ENCODE results near the gene METTL18. TPM values are rescaled to one million over a fixed set of nuclear protein-coding genes. Genes with fewer than 3 reads are reported as not detected.

METTL18 gene
- total RNA-seq, 1 donor from 2014 or later: 24.2 TPM

GRCh38 chr1:169785267-169785666 is 9.4 kb downstream of the METTL18 start:
- Histone ChIP-seq H2AFZ (replicated peaks) (no peak overlapping the region), H3F3A (ENCODE audit: low read depth) (no peaks in the 10 kb centered on the region), H3K27ac (no peak overlapping the region), H3K79me2 (ENCODE audit: low read depth) (no peaks in the 10 kb centered on the region), H3K36me3 (no peaks in the 10 kb centered on the region), H3K9me3 (ENCODE audit: low read depth) (no peaks in the 10 kb centered on the region), H3K4me1 (no peaks in the 10 kb centered on the region), H3K9ac (no peak overlapping the region), H3K4me2 (no peak overlapping the region), H3K4me3 (no peak overlapping the region), H3K27me3 (no peaks in the 10 kb centered on the region), H4K20me1 (ENCODE audit: low read depth) (no peaks in the 10 kb centered on the region)
- DNase-seq (ENCODE audit: low spot score): no peak
- no peak for TF ChIP-seq EZH2 (IDR thresholded peaks at IDR 0.05)
- TF ChIP-seq, protein P1, sequence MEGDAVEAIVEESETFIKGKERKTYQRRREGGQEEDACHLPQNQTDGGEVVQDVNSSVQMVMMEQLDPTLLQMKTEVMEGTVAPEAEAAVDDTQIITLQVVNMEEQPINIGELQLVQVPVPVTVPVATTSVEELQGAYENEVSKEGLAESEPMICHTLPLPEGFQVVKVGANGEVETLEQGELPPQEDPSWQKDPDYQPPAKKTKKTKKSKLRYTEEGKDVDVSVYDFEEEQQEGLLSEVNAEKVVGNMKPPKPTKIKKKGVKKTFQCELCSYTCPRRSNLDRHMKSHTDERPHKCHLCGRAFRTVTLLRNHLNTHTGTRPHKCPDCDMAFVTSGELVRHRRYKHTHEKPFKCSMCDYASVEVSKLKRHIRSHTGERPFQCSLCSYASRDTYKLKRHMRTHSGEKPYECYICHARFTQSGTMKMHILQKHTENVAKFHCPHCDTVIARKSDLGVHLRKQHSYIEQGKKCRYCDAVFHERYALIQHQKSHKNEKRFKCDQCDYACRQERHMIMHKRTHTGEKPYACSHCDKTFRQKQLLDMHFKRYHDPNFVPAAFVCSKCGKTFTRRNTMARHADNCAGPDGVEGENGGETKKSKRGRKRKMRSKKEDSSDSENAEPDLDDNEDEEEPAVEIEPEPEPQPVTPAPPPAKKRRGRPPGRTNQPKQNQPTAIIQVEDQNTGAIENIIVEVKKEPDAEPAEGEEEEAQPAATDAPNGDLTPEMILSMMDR (IDR thresholded peaks at IDR 0.05): no peak
- TF ChIP-seq EZH2phosphoT487 (IDR thresholded peaks at IDR 0.05): no peak
- Mint-ChIP-seq H3K4me3 (no peak overlapping the region), H3K27ac (no peak overlapping the region), H3K9me3 (no peaks in the 10 kb centered on the region), H3K4me1 (no peaks in the 10 kb centered on the region), H3K36me3 (peaks cover 1% of the 10 kb centered on the region), H3K27me3 (ENCODE audit: insufficient read depth, low read depth) (peaks cover 8% of the 10 kb centered on the region)

DNA sequence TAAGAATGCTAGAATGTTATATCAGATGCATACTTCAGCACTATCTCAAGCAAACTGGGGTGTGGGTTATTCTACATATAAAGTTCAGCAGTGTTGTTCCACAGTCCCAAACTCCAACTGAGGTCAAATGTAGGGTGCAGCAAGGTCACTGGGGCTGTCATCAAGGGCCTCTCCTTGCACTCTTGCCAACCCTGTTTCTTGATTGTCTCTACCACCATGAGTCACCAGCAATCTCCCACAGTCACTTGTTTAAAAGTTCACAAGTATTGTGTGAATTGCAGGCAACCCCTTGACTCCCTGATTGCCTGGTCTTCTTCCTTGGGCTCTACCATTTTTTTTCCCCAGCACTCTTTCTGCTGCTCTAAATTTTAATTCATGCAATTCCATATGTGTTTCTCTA is 10.6 kb downstream of the METTL18 start:
- Mint-ChIP-seq H3K4me1 (no peaks in the 10 kb centered on the region), H3K27ac (no peak overlapping the region), H3K9me3 (no peaks in the 10 kb centered on the region), H3K36me3 (no peaks in the 10 kb centered on the region), H3K4me3 (no peak overlapping the region), H3K27me3 (ENCODE audit: insufficient read depth, low read depth) (peaks cover 8% of the 10 kb centered on the region)
- no peak for DNase-seq (ENCODE audit: low spot score)
- Histone ChIP-seq H4K20me1 (ENCODE audit: low read depth) (no peaks in the 10 kb centered on the region), H3K9me3 (ENCODE audit: low read depth) (no peaks in the 10 kb centered on the region), H3K4me2 (no peak overlapping the region), H3K79me2 (ENCODE audit: low read depth) (no peaks in the 10 kb centered on the region), H2AFZ (replicated peaks) (no peak overlapping the region), H3K9ac (no peak overlapping the region), H3K27me3 (no peaks in the 10 kb centered on the region), H3K4me1 (no peaks in the 10 kb centered on the region), H3K4me3 (no peak overlapping the region), H3F3A (ENCODE audit: low read depth) (no peaks in the 10 kb centered on the region), H3K36me3 (no peaks in the 10 kb centered on the region), H3K27ac (no peak overlapping the region)
- no peak for TF ChIP-seq EZH2phosphoT487 (IDR thresholded peaks at IDR 0.05)
- TF ChIP-seq EZH2 (IDR thresholded peaks at IDR 0.05): no peak
- TF ChIP-seq, protein P1 (IDR thresholded peaks at IDR 0.05): no peak

GRCh38 chr1:169782596-169782995 is 12.1 kb downstream of the METTL18 start:
- peaks cover 6% of the 10 kb centered on the region for H3K27me3 Mint-ChIP-seq (ENCODE audit: insufficient read depth, low read depth)
- no peak for DNase-seq (ENCODE audit: low spot score)
- Histone ChIP-seq H3K9me3 (ENCODE audit: low read depth) (no peaks in the 10 kb centered on the region), H3K36me3 (no peaks in the 10 kb centered on the region), H3K4me3 (no peak overlapping the region), H2AFZ (replicated peaks) (no peak overlapping the region), H3K4me2 (no peak overlapping the region), H3K27ac (no peak overlapping the region), H3K27me3 (no peaks in the 10 kb centered on the region), H3K9ac (no peak overlapping the region), H3K79me2 (ENCODE audit: low read depth) (no peaks in the 10 kb centered on the region), H3F3A (ENCODE audit: low read depth) (no peaks in the 10 kb centered on the region), H3K4me1 (no peaks in the 10 kb centered on the region), H4K20me1 (ENCODE audit: low read depth) (no peaks in the 10 kb centered on the region)
- no peaks in the 10 kb centered on the region for H3K4me1 Mint-ChIP-seq
- H3K9me3 Mint-ChIP-seq: no peaks in the 10 kb centered on the region
- TF ChIP-seq, protein P1 (IDR thresholded peaks at IDR 0.05): no peak
- TF ChIP-seq EZH2phosphoT487 (IDR thresholded peaks at IDR 0.05) (no peak), EZH2 (IDR thresholded peaks at IDR 0.05) (no peak)
- H3K36me3 Mint-ChIP-seq: no peaks in the 10 kb centered on the region
- H3K4me3 Mint-ChIP-seq: no peak overlapping the region
- no peak overlapping the region for H3K27ac Mint-ChIP-seq
